GM23338 (cell line): ENCODE measurements around the gene SCAMP1. TPM values are rescaled to one million over a fixed set of nuclear protein-coding genes. Genes with fewer than 3 reads are reported as not detected.

Experiments used
- ATAC-seq: fragments of 200-7000 bp; cut with Tn5 transposase; 3 replicates; pipeline ENCODE4 v1.9.1; 2020
- DNase-seq: peaks from one replicate; pipeline ENCODE4 v3.0.0-alpha.2; 2015; ENCODE audit warnings: low spot score
- H2AFZ ChIP-seq: fragments of 200-600 bp; sonication (generic); 2 replicates; pipeline ENCODE4 v1.8.0; 2016; ENCODE audit warnings: antibody characterized with exemption, mild to moderate bottlenecking, moderate library complexity
- H3F3A ChIP-seq: fragments of 200-600 bp; sonication (generic); replicated peaks from 2 replicates; pipeline ENCODE4 v1.8.0; 2017; ENCODE audit warnings: antibody characterized with exemption, mixed run types, low read depth
- H3K27ac ChIP-seq: fragments of 200-600 bp; sonication (generic); 2 replicates; pipeline ENCODE4 v1.6.1; 2016; ENCODE audit warnings: low read depth
- H3K27me3 ChIP-seq: fragments of 200-600 bp; sonication (generic); 2 replicates; pipeline ENCODE4 v1.8.0; 2016; ENCODE audit warnings: mild to moderate bottlenecking, mixed run types, moderate library complexity; ENCODE audit not compliant: insufficient read depth
- H3K36me3 ChIP-seq: fragments of 200-600 bp; sonication (generic); 2 replicates; pipeline ENCODE4 v1.8.0; 2016; ENCODE audit warnings: mild to moderate bottlenecking; ENCODE audit not compliant: insufficient read depth
- H3K4me1 ChIP-seq: fragments of 200-600 bp; sonication (generic); 2 replicates; pipeline ENCODE4 v1.8.0; 2016; ENCODE audit warnings: mild to moderate bottlenecking, moderate library complexity; ENCODE audit not compliant: insufficient read depth
- H3K4me2 ChIP-seq: fragments of 200-600 bp; sonication (generic); 2 replicates; pipeline ENCODE4 v1.7.1; 2017; ENCODE audit warnings: mixed run types
- H3K4me3 ChIP-seq: fragments of 200-600 bp; sonication (generic); 2 replicates; pipeline ENCODE4 v1.6.1; 2016; ENCODE audit warnings: mixed run types
- H3K79me2 ChIP-seq: fragments of 200-600 bp; sonication (generic); replicated peaks from 2 replicates; pipeline ENCODE4 v1.8.0; 2017; ENCODE audit warnings: mild to moderate bottlenecking; ENCODE audit not compliant: insufficient read depth
- H3K9me2 ChIP-seq: fragments of 200-600 bp; sonication (generic); 2 replicates; pipeline ENCODE4 v1.8.0; 2017; ENCODE audit not compliant: insufficient read depth
- H4K20me1 ChIP-seq: fragments of 200-600 bp; sonication (generic); replicated peaks from 2 replicates; pipeline ENCODE4 v1.8.0; 2017; ENCODE audit warnings: mild to moderate bottlenecking; ENCODE audit not compliant: insufficient read depth
- H3K27ac Mint-ChIP-seq: 2 replicates; pipeline ENCODE4 v1.8.0; 2020; ENCODE audit warnings: inconsistent platforms, mild to moderate bottlenecking, moderate library complexity, mixed read lengths
- H3K27me3 Mint-ChIP-seq: 3 replicates; pipeline ENCODE4 v1.8.0; 2022; ENCODE audit warnings: low read depth, mild to moderate bottlenecking, moderate library complexity, mixed read lengths, inconsistent platforms; ENCODE audit not compliant: insufficient read depth, poor library complexity
- H3K36me3 Mint-ChIP-seq: 3 replicates; pipeline ENCODE4 v1.8.0; 2021; ENCODE audit warnings: low read depth, mild to moderate bottlenecking, inconsistent platforms, moderate library complexity, mixed read lengths
- H3K4me1 Mint-ChIP-seq: 3 replicates; pipeline ENCODE4 v1.8.0; 2020; ENCODE audit warnings: mild to moderate bottlenecking, inconsistent platforms, mixed read lengths
- H3K4me3 Mint-ChIP-seq: 3 replicates; pipeline ENCODE4 v1.8.0; 2021; ENCODE audit warnings: moderate library complexity, mild to moderate bottlenecking, inconsistent platforms, mixed read lengths
- H3K9me3 Mint-ChIP-seq: 3 replicates; pipeline ENCODE4 v1.8.0; 2020; ENCODE audit warnings: moderate library complexity, mild to moderate bottlenecking, inconsistent platforms, mixed read lengths
- CTCF ChIP-seq, 2 experiments: fragments of 200-600 bp in 1 of 2; sonication (generic) in 1 of 2; conservative IDR thresholded peaks; 2 replicates each; pipeline versions ENCODE4 v1.5.1 to v1.6.1; 2016 to 2017; ENCODE audit warnings: antibody characterized with exemption in 2 of 2, low read depth in 2 of 2, mild to moderate bottlenecking in 2 of 2, moderate library complexity in 1 of 2
- ETS1 ChIP-seq: IDR thresholded peaks from 2 replicates; pipeline ENCODE4 v1.6.1; 2016; ENCODE audit warnings: antibody characterized with exemption
- EZH2 ChIP-seq: fragments of 200-600 bp; sonication (generic); IDR thresholded peaks from one replicate; pipeline ENCODE4 v1.8.0; 2017; ENCODE audit warnings: antibody characterized with exemption, mild to moderate bottlenecking, low read depth; ENCODE audit not compliant: unreplicated experiment
- JUNB ChIP-seq: IDR thresholded peaks from one replicate; pipeline ENCODE4 v1.6.1; 2016; ENCODE audit warnings: antibody characterized with exemption; ENCODE audit not compliant: unreplicated experiment
- POLR2AphosphoS5 ChIP-seq: IDR thresholded peaks from 2 replicates; pipeline ENCODE4 v1.6.1; 2016; ENCODE audit warnings: antibody characterized with exemption, low read depth
- REST ChIP-seq: IDR thresholded peaks from one replicate; pipeline ENCODE4 v1.6.1; 2018; ENCODE audit warnings: antibody characterized with exemption; ENCODE audit not compliant: unreplicated experiment
- ZNF114 ChIP-seq: fragments of 250-450 bp; sonication (Bioruptor Pico); IDR thresholded peaks from 2 replicates; pipeline ENCODE4 v1.5.0; 2020; ENCODE audit warnings: mild to moderate bottlenecking, moderate library complexity
- ZNF331 ChIP-seq: fragments of 250-450 bp; sonication (Bioruptor Pico); IDR thresholded peaks from 2 replicates; pipeline ENCODE4 v1.5.0; 2020; ENCODE audit warnings: low read depth, mild to moderate bottlenecking, moderate library complexity
- ZNF462 ChIP-seq: fragments of 250-450 bp; sonication (Bioruptor Pico); IDR thresholded peaks from 2 replicates; pipeline ENCODE4 v1.5.0; 2020; ENCODE audit warnings: mild to moderate bottlenecking, moderate library complexity
- polyA plus RNA-seq: library from polyadenylated mRNA; unstranded; fragments of >200 nt; fragmentation: Nextera tagmentation; extraction: Ambion mirVana; gene quantifications from 2 replicates; pipeline ENCODE4 v1.2.1, GENCODE V29; 2016
- total RNA-seq: library from RNA; depleted of rRNA; stranded (reverse); fragments of >200 nt; shearing (Covaris generic); gene quantifications from 2 replicates; pipeline ENCODE4 v1.2.3, GENCODE V29; 2014

The SCAMP1 gene
- total and polyA plus RNA-seq, 2 experiments from 2014 or later, result 26.8 to 53.9 TPM

- TF ChIP-seq REST (no peak), EZH2 (no peak), ZNF114 (CRISPR knock-in tag) (no peak), ETS1 (no peak), JUNB (no peak), POLR2AphosphoS5 (no peak), CTCF (conservative IDR thresholded peaks at IDR 0.05; ENCODE audit: low read depth in 2 of 2) (no peak), ZNF331 (CRISPR knock-in tag) (no peak)
Observed at GRCh38 chr5:78407458-78407857, 47.0 kb downstream of the SCAMP1 start (continued).

- Histone ChIP-seq H3K4me3 (no peak overlapping the region), H3K27ac (no peak overlapping the region), H3K9me2 (no peaks in the 10 kb centered on the region), H3K27me3 (no peaks in the 10 kb centered on the region), H3K36me3 (no peaks in the 10 kb centered on the region), H3K4me2 (no peak overlapping the region), H2AFZ (no peak overlapping the region), H3F3A (no peaks in the 10 kb centered on the region), H3K79me2 (peaks cover 9% of the 10 kb centered on the region), H4K20me1 (no peaks in the 10 kb centered on the region), H3K4me1 (no peaks in the 10 kb centered on the region)
- no peak for DNase-seq
- H3K4me3 Mint-ChIP-seq, result no peak overlapping the region
- H3K27ac Mint-ChIP-seq, result no peak overlapping the region
- no peaks in the 10 kb centered on the region for H3K9me3 Mint-ChIP-seq
- peaks cover 13% of the 10 kb centered on the region for H3K4me1 Mint-ChIP-seq
- peaks cover 18% of the 10 kb centered on the region for H3K36me3 Mint-ChIP-seq
- no peak for ATAC-seq
- peaks cover 2% of the 10 kb centered on the region for H3K27me3 Mint-ChIP-seq
- TF ChIP-seq ZNF462 (CRISPR knock-in tag) (no peak), JUNB (no peak), REST (no peak)
Observed at GRCh38 chr5:78411586-78411985, 51.2 kb downstream of the SCAMP1 start.
